PC-3 (cell line): ENCODE data around the gene SIGLECL1.

Experiments
- CTCF ChIP-seq: fragments of 300-600 bp; sonication (generic); conservative IDR thresholded peaks from 2 replicates; pipeline ENCODE4 v1.5.1; 2017; ENCODE audit warnings: antibody characterized with exemption, low read depth, mild to moderate bottlenecking, low read length
- EZH2 ChIP-seq: fragments of 300-600 bp; sonication (generic); IDR thresholded peaks from one replicate; pipeline ENCODE4 v1.6.1; 2017; ENCODE audit warnings: antibody characterized with exemption, mild to moderate bottlenecking, low read length; ENCODE audit not compliant: unreplicated experiment

- no peak for TF ChIP-seq CTCF
- no peak for TF ChIP-seq EZH2
Measured at GRCh38 chr19:51240866-51241265, 10.0 kb upstream of the SIGLECL1 start.
